H1 (cell line): ENCODE results near the gene IFNK. TPM values are rescaled to one million over a fixed set of nuclear protein-coding genes. Genes with fewer than 3 reads are reported as not detected.

ENCODE experiments used
- CTCF ChIA-PET: fragments of 300-600 bp; sonication (Branson Sonifier 250); formaldehyde crosslinking; loops from one replicate; lab custom pipeline; 2021; ENCODE audit not compliant: partially characterized antibody; lab: Charles Lee
- POLR2A ChIA-PET: fragments of 300-600 bp; sonication (Branson Sonifier 250); formaldehyde crosslinking; loops from one replicate; lab custom pipeline; 2021; ENCODE audit warnings: inconsistent platforms; ENCODE audit not compliant: partially characterized antibody; lab: Charles Lee
- DNase-seq, 2 experiments: peaks; one replicate each; pipeline versions ENCODE4 v3.0.0 to v3.0.0-alpha.2; 2010 to 2022; ENCODE audit warnings: low spot score in 2 of 2, low read depth in 1 of 2, mixed read lengths in 1 of 2
- FAIRE-seq: peaks from 2 replicates; lab custom pipeline; 2011; peaks lifted over from hg19 to GRCh38; lab: Jason Lieb, UNC
- H2AFZ ChIP-seq: 2 replicates; pipeline ENCODE4 v1.8.1; 2012; ENCODE audit warnings: low read length, inconsistent platforms
- H2AK5ac ChIP-seq: 2 replicates; pipeline ENCODE4 v1.6.1; 2013; ENCODE audit warnings: low read depth, low read length
- H2BK120ac ChIP-seq: replicated peaks from 2 replicates; pipeline ENCODE3; 2013; ENCODE audit warnings: low read depth, low read length, inconsistent platforms
- H2BK12ac ChIP-seq: 2 replicates; pipeline ENCODE4 v1.6.1; 2013; ENCODE audit warnings: low read depth, low read length
- H2BK15ac ChIP-seq: 2 replicates; pipeline ENCODE4 v1.6.1; 2013; ENCODE audit warnings: low read length
- H2BK20ac ChIP-seq: 2 replicates; pipeline ENCODE4 v1.6.1; 2013; ENCODE audit warnings: low read length
- H2BK5ac ChIP-seq: 2 replicates; pipeline ENCODE4 v1.6.1; 2013; ENCODE audit warnings: low read depth, low read length
- H3K14ac ChIP-seq: 2 replicates; pipeline ENCODE4 v1.6.1; 2013; ENCODE audit warnings: inconsistent platforms; ENCODE audit not compliant: insufficient read length
- H3K18ac ChIP-seq: 2 replicates; pipeline ENCODE4 v1.6.1; 2013; ENCODE audit warnings: low read length; ENCODE audit errors: extremely low read depth
- H3K23ac ChIP-seq: 2 replicates; pipeline ENCODE4 v1.6.1; 2013; ENCODE audit warnings: inconsistent platforms; ENCODE audit not compliant: insufficient read length
- H3K23me2 ChIP-seq: 2 replicates; pipeline ENCODE4 v1.6.1; 2013; ENCODE audit warnings: low read depth, low read length
- H3K27ac ChIP-seq: 2 replicates; pipeline ENCODE4 v1.6.1; 2011; ENCODE audit warnings: low read depth, low read length, inconsistent platforms
- H3K27me3 ChIP-seq, 4 experiments: replicated peaks in 1 of 4; 1 replicate in 1 of 4; 2 replicates in 3 of 4; pipeline versions ENCODE4 v1.6.1 to v1.8.1; 2011 to 2013; ENCODE audit warnings: low read length in 3 of 4, mild to moderate bottlenecking in 3 of 4, inconsistent platforms in 2 of 4, mixed read lengths in 2 of 4, moderate library complexity in 1 of 4; ENCODE audit not compliant: control insufficient read depth in 3 of 4, insufficient read depth in 3 of 4; ENCODE audit errors: extremely low read depth in 1 of 4
- H3K36me3 ChIP-seq, 4 experiments: 2 replicates each; pipeline versions ENCODE4 v1.6.1 to v1.8.1; 2011 to 2013; ENCODE audit warnings: mild to moderate bottlenecking in 4 of 4, low read length in 3 of 4, moderate library complexity in 2 of 4, control low read depth in 1 of 4, inconsistent platforms in 1 of 4; ENCODE audit not compliant: insufficient read depth in 4 of 4, control insufficient read depth in 2 of 4
- H3K4ac ChIP-seq: replicated peaks from 2 replicates; pipeline ENCODE3; 2013; ENCODE audit warnings: low read length, low read depth, mixed read lengths, inconsistent platforms; ENCODE audit not compliant: insufficient read length
- H3K4me1 ChIP-seq, 4 experiments: replicated peaks in 1 of 4; 1 replicate in 1 of 4; 2 replicates in 3 of 4; pipeline versions ENCODE4 v1.6.1 to v1.8.1; 2011 to 2013; ENCODE audit warnings: low read length in 3 of 4, inconsistent platforms in 2 of 4, mixed read lengths in 1 of 4; ENCODE audit not compliant: insufficient read depth in 4 of 4, control insufficient read depth in 3 of 4
- H3K4me2 ChIP-seq, 2 experiments: 2 replicates each; pipeline versions ENCODE4 v1.6.1 to v1.8.1; 2011 to 2013; ENCODE audit warnings: low read depth in 2 of 2, low read length in 2 of 2, control low read depth in 1 of 2, inconsistent platforms in 1 of 2, mild to moderate bottlenecking in 1 of 2; ENCODE audit not compliant: insufficient read depth in 1 of 2
- H3K4me3 ChIP-seq, 4 experiments: fragments of 200-600, 300-600 bp in 1 of 4; sonication (generic), shearing (Covaris generic), sonication (Bioruptor Twin) in 1 of 4; 2 replicates each; pipeline versions ENCODE4 v1.5.1 to v1.8.1; 2011 to 2016; ENCODE audit warnings: low read length in 4 of 4, low read depth in 3 of 4, control low read depth in 2 of 4, inconsistent platforms in 2 of 4, mild to moderate bottlenecking in 2 of 4, mixed read lengths in 1 of 4, moderate library complexity in 1 of 4; ENCODE audit not compliant: insufficient read depth in 2 of 4; ENCODE audit errors: extremely low read depth in 1 of 4
- H3K56ac ChIP-seq: replicated peaks from 2 replicates; pipeline ENCODE3; 2013; ENCODE audit warnings: low read depth, mild to moderate bottlenecking, mixed read lengths, low read length, inconsistent platforms; ENCODE audit not compliant: insufficient read length
- H3K79me1 ChIP-seq: 2 replicates; pipeline ENCODE4 v1.6.1; 2013; ENCODE audit warnings: low read depth, low read length, control low read depth
- H3K79me2 ChIP-seq, 2 experiments: 2 replicates each; pipeline versions ENCODE4 v1.6.1 to v1.8.1; 2012 to 2013; ENCODE audit warnings: low read length in 2 of 2, mild to moderate bottlenecking in 2 of 2, inconsistent platforms in 1 of 2; ENCODE audit not compliant: insufficient read depth in 2 of 2, control insufficient read depth in 1 of 2
- H3K9ac ChIP-seq, 4 experiments: replicated peaks in 1 of 4; 1 replicate in 1 of 4; 2 replicates in 3 of 4; pipeline versions ENCODE4 v1.6.1 to v1.8.1; 2011 to 2013; ENCODE audit warnings: low read depth in 3 of 4, low read length in 3 of 4, control low read depth in 2 of 4, mild to moderate bottlenecking in 2 of 4, moderate library complexity in 2 of 4, inconsistent platforms in 1 of 4; ENCODE audit errors: extremely low read depth in 1 of 4
- H3K9me3 ChIP-seq, 2 experiments: 2 replicates each; pipeline versions ENCODE4 v1.6.1 to v1.8.1; 2012 to 2013; ENCODE audit warnings: mild to moderate bottlenecking in 2 of 2, moderate library complexity in 2 of 2, control low read depth in 1 of 2, inconsistent platforms in 1 of 2, low read depth in 1 of 2, low read length in 1 of 2, mixed read lengths in 1 of 2; ENCODE audit not compliant: insufficient read depth in 2 of 2
- H4K20me1 ChIP-seq, 2 experiments: replicated peaks in 1 of 2; 2 replicates each; pipeline versions ENCODE3 to v1.8.1; 2011 to 2013; ENCODE audit warnings: inconsistent platforms in 2 of 2, low read length in 2 of 2, mild to moderate bottlenecking in 1 of 2; ENCODE audit not compliant: insufficient read depth in 2 of 2, control insufficient read depth in 1 of 2
- H4K5ac ChIP-seq: 2 replicates; pipeline ENCODE4 v1.6.1; 2013; ENCODE audit warnings: low read length, low read depth, mixed read lengths, inconsistent platforms; ENCODE audit not compliant: insufficient read length
- H4K8ac ChIP-seq: 2 replicates; pipeline ENCODE4 v1.8.0; 2013; ENCODE audit warnings: mild to moderate bottlenecking, moderate library complexity, low read length, inconsistent platforms; ENCODE audit not compliant: insufficient read depth; ENCODE audit errors: extremely low read depth
- H4K91ac ChIP-seq: replicated peaks from 2 replicates; pipeline ENCODE3; 2013; ENCODE audit warnings: low read length, mixed read lengths, inconsistent platforms; ENCODE audit not compliant: insufficient read length
- BRCA1 ChIP-seq: IDR thresholded peaks from 2 replicates; pipeline ENCODE4 v1.6.1; 2012; ENCODE audit warnings: low read depth, low read length, improper control_type of control experiment
- CBX8 ChIP-seq: fragments of 300-800, 300-1000 bp; sonication (generic); IDR thresholded peaks from 2 replicates; pipeline ENCODE4 v1.7.1; 2016; ENCODE audit warnings: low read depth, low read length, borderline replicate concordance
- GABPA ChIP-seq: IDR thresholded peaks from 2 replicates; pipeline ENCODE4 v1.6.1; 2011; ENCODE audit warnings: mild to moderate bottlenecking, low read length, moderate library complexity, borderline replicate concordance; ENCODE audit not compliant: insufficient read depth
- KDM4A ChIP-seq: IDR thresholded peaks from one replicate; pipeline ENCODE4 v1.7.1; 2012; ENCODE audit warnings: low read depth, mild to moderate bottlenecking, moderate library complexity, low read length, inconsistent platforms; ENCODE audit not compliant: severe bottlenecking
- NANOG ChIP-seq: IDR thresholded peaks from 2 replicates; pipeline ENCODE4 v1.6.1; 2011; ENCODE audit warnings: low read length, low read depth, mild to moderate bottlenecking, inconsistent platforms; ENCODE audit not compliant: insufficient read depth, poor library complexity, severe bottlenecking
- POLR2AphosphoS5 ChIP-seq: IDR thresholded peaks from 2 replicates; pipeline ENCODE4 v1.6.1; 2011; ENCODE audit warnings: low read depth, low read length
- POU5F1 ChIP-seq: IDR thresholded peaks from 2 replicates; pipeline ENCODE4 v1.6.1; 2011; ENCODE audit warnings: low read depth, mild to moderate bottlenecking, low read length, moderate library complexity
- SIRT6 ChIP-seq: IDR thresholded peaks from one replicate; pipeline ENCODE4 v1.7.1; 2012; ENCODE audit warnings: low read length, inconsistent platforms
- SP4 ChIP-seq: IDR thresholded peaks from 2 replicates; pipeline ENCODE4 v1.6.1; 2012; ENCODE audit warnings: low read length, inconsistent platforms
- USF2 ChIP-seq: IDR thresholded peaks from 2 replicates; pipeline ENCODE4 v1.6.1; 2011; ENCODE audit warnings: low read length, improper control_type of control experiment
- WGBS, 2 experiments: shearing (Covaris generic) in 1 of 2; methylation state at CpG; one replicate each; pipeline versions ENCODE4 v1.1.6 to v1.1.7; 2013 to 2015; ENCODE audit warnings: low lambda C conversion rate in 2 of 2, mixed read lengths in 2 of 2, inconsistent platforms in 1 of 2, low coverage in 1 of 2, missing lambda C conversion rate in 1 of 2; ENCODE audit not compliant: insufficient replicate concordance in 2 of 2, insufficient coverage in 1 of 2, insufficient read length in 1 of 2; ENCODE audit errors: extremely low coverage in 1 of 2, missing lambda C conversion rate in 1 of 2; 5-methylcytosine and 5-hydroxymethylcytosine counted together
- polyA plus RNA-seq, 7 experiments: library from polyadenylated mRNA; depleted of rRNA in 3 of 7; stranded (reverse) in 5 of 7; unstranded in 2 of 7; fragments of >200 nt in 5 of 7; fragments of 200-250 nt in 2 of 7; gene quantifications; 1 replicate in 5 of 7; 2 replicates in 1 of 7; 4 replicates in 1 of 7; pipeline versions ENCODE4 v1.2.1 to v1.2.3, GENCODE V29; 2011 to 2013; ENCODE audit warnings: missing spikeins in 2 of 7, mixed read lengths in 2 of 7
- total RNA-seq: library from RNA; stranded (reverse); fragmentation: NEBNext Ultra II Directional; extraction: Animal tissue kit (Norgen Biotek cat#: 25700); gene quantifications from 2 replicates; pipeline ENCODE4 v1.2.1, GENCODE V29; 2021

The IFNK gene
- total and polyA plus RNA-seq, 2 of the 8 experiments (the other 6 are each of a cell fraction or from before 2014, with no cell fraction given), result not detected

GRCh38 chr9:27528076-27528885, 4.2 kb downstream of the IFNK start:
- H3K9ac ChIP-seq, result peak overlapping the region in 3 of 4 experiments; percentile 58 to 72 (median 68); a peak in 6 of 7 replicates
- FAIRE-seq (no peak), DNase-seq (peak; percentile 63 to 82)
- no peak overlapping the region for H4K5ac ChIP-seq
- ChIA-PET POLR2A (interaction anchor here (0.8 to 1.6 kb wide), 2 partner anchors 18 to 198 kb away, joined by 3 to 4 read pairs; no protein-coding TSS in a partner anchor), CTCF (interaction anchor here (0.6 to 1.6 kb wide), 6 partner anchors 8 to 218 kb away, joined by 3 to 6 read pairs (median 4); no protein-coding TSS in a partner anchor)
- H3K14ac ChIP-seq, result no peak overlapping the region
- peaks cover 2 to 11% (median 6%) of the 10 kb centered on the region in 4 experiments; a peak in 5 of 7 replicates for H3K4me1 ChIP-seq
- H4K20me1 ChIP-seq, result no peaks in the 10 kb centered on the region
- H4K8ac ChIP-seq, result peak overlapping the region; percentile 54
- 2% methylated on average over 36 of the region's 44 CpGs; no CpG with 5 or more reads in 1 of the 2 experiments for WGBS, 2 experiments
- peak overlapping the region; percentile 79 to 95 (median 86) for H3K4me3 ChIP-seq
- H3K79me2 ChIP-seq, result peaks cover 0 to 4% of the 10 kb centered on the region in 2 experiments; a peak in 1 of 4 replicates
- no peak overlapping the region for H2BK120ac ChIP-seq
- peak overlapping the region; percentile 17; the same call in 1 of the 2 replicates for H2BK5ac ChIP-seq
- H3K18ac ChIP-seq, result peak overlapping the region; percentile 34; the same call in 1 of the 2 replicates
- no peaks in the 10 kb centered on the region; the same call in 1 of the 2 replicates for H3K79me1 ChIP-seq
- peak overlapping the region; percentile 98 for H3K4me2 ChIP-seq
- H4K91ac ChIP-seq, result peak overlapping the region; percentile 49
- no peak overlapping the region for H3K4ac ChIP-seq
- no peak overlapping the region for H3K56ac ChIP-seq
- 0 out of 2 replicates have a peak overlapping the region, but pooled peaks have one; percentile 75 for H2BK12ac ChIP-seq
- no peaks in the 10 kb centered on the region for H3K36me3 ChIP-seq
- no peak overlapping the region for H2AK5ac ChIP-seq
- no peak overlapping the region for H3K23ac ChIP-seq
- H2BK20ac ChIP-seq, result no peak overlapping the region
- H3K23me2 ChIP-seq, result peaks cover 14% of the 10 kb centered on the region; the same call in 1 of the 2 replicates
- H3K9me3 ChIP-seq, result no peaks in the 10 kb centered on the region
- H3K27ac ChIP-seq, result peak overlapping the region; percentile 67; the same call in 1 of the 2 replicates
- H3K27me3 ChIP-seq, result peaks cover 0 to 3% (median under 1%) of the 10 kb centered on the region in 4 experiments; a peak in 2 of 7 replicates
- H2AFZ ChIP-seq, result peak overlapping the region; percentile 62; the same call in 1 of the 2 replicates
- H2BK15ac ChIP-seq, result peak overlapping the region; percentile 66; the same call in 1 of the 2 replicates
- TF ChIP-seq POLR2AphosphoS5 (no peak), USF2 (no peak), POU5F1 (no peak), CBX8 (no peak), KDM4A (peak; percentile 14), GABPA (no peak), SP4 (no peak), SIRT6 (no peak), BRCA1 (no peak), NANOG (no peak)
